GM10847 (cell line): ENCODE results near the gene EXT2.

ENCODE experiments used
- POLR2A ChIP-seq: IDR thresholded peaks from 2 replicates; pipeline ENCODE4 v1.6.1; 2011; ENCODE audit not compliant: insufficient read length; ENCODE audit errors: extremely low read depth

Gene EXT2

GRCh38 chr11:44167046-44167445 lies 71.6 kb downstream of the EXT2 start:
- TF ChIP-seq POLR2A: no peak

GRCh38 chr11:44171518-44171917 lies 76.0 kb downstream of the EXT2 start:
- no peak for TF ChIP-seq POLR2A

GRCh38 chr11:44172966-44173365 lies 77.5 kb downstream of the EXT2 start:
- TF ChIP-seq POLR2A: no peak

GRCh38 chr11:44174842-44175241 lies 79.4 kb downstream of the EXT2 start:
- no peak for TF ChIP-seq POLR2A

- TF ChIP-seq POLR2A: no peak
Observed at GRCh38 chr11:44176546-44177213, 81.2 kb downstream of the EXT2 start.

GRCh38 chr11:44177905-44178304 lies 82.4 kb downstream of the EXT2 start:
- TF ChIP-seq POLR2A: no peak

GRCh38 chr11:44178381-44178780 lies 82.9 kb downstream of the EXT2 start:
- TF ChIP-seq POLR2A: no peak

- TF ChIP-seq POLR2A: no peak
Observed at GRCh38 chr11:44179173-44179572, 83.7 kb downstream of the EXT2 start.

GRCh38 chr11:44180107-44180506 lies 84.6 kb downstream of the EXT2 start:
- TF ChIP-seq POLR2A: no peak

GRCh38 chr11:44185522-44185921 lies 90.0 kb downstream of the EXT2 start:
- no peak for TF ChIP-seq POLR2A

GRCh38 chr11:44186321-44186930 lies 90.9 kb downstream of the EXT2 start:
- TF ChIP-seq POLR2A: no peak

- no peak for TF ChIP-seq POLR2A
Observed at GRCh38 chr11:44188643-44189042, 93.2 kb downstream of the EXT2 start.

- TF ChIP-seq POLR2A: no peak
Observed at GRCh38 chr11:44189986-44190882, 94.8 kb downstream of the EXT2 start.

- no peak for TF ChIP-seq POLR2A
Observed at GRCh38 chr11:44190883-44191230, 95.4 kb downstream of the EXT2 start.

GRCh38 chr11:44191322-44192016 lies 96.0 kb downstream of the EXT2 start:
- no peak for TF ChIP-seq POLR2A
